ENCODE measurements around the gene TMEM187. TPM values are rescaled to one million over a fixed set of nuclear protein-coding genes. Genes with fewer than 3 reads are reported as not detected.

TMEM187 gene
- total RNA-seq, 2 experiments from 2014 or later: 1.4 to 4.5 TPM

DNA sequence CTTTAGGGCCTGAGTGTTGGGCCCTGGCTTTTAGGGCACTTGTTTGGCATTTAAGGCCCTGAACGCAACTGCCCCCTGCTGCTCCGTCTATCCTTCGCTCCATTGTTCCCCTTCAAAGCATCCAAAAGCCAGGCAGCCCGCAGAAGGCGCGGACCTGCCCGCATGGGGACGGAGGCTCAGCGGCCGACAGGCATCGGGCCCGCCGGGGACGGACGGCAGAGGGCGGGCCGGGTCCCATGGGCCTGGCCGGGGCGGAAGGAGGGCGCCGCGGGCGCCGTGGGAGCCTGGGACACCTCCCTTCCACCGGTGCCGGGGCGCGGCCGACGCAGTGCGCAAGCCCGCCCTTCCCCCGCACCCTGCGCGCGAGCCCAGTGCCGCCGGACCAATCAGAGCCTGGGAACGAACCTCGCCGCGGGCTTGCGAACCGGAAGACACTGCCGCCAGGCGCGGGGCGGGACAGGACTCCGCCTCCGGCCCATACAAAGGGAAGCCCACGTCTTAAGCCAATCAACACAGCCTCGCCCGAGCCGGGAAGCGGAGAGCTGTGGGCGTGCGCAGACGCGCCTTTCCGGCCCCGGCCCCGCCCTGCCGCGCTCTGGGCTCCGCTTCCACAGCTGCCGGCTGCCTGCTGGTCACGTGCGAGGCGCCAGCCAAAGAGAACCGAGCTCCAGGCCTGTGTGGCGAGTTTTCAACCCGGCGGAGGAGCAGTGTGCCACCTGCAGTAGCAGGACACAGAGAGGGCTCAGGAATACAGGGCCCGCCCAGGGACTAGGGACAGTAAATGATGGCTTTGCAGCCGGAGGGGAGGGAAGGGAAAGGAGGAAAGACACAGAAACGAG lies 44.4 kb upstream of the TMEM187 start:
- H3K27ac ChIP-seq (ENCODE audit: low read depth, low read length, poor library complexity, severe bottlenecking): peak overlapping the region; percentile 100
- peaks cover 29% of the 10 kb centered on the region; the same call in 1 of the 2 replicates for H3K79me2 ChIP-seq (ENCODE audit: insufficient read depth, low read depth, low read length)
- DNase-seq (ENCODE audit: low spot score): peak; percentile 96
- peak overlapping the region; percentile 99 for H3K4me3 ChIP-seq (ENCODE audit: low read depth, low read length, poor library complexity, severe bottlenecking)
- intact Hi-C loops (cut with micrococcal nuclease; ENCODE audit: unreplicated experiment): loop anchor here (1.0 to 10.0 kb wide), 3 partner anchors 43 to 447 kb away; partner anchors contain the start of genes EMD, FLNA, HCFC1 and IRAK1
- no peak for TF ChIP-seq EZH2phosphoT487 (IDR thresholded peaks at IDR 0.05; ENCODE audit: borderline replicate concordance, low read depth, low read length)
- ChIA-PET CTCF (ENCODE audit: unreplicated experiment) (interaction anchor here (0.6 to 0.9 kb wide), 2 partner anchors 40 to 615 kb away, joined by 3 to 5 read pairs; no protein-coding TSS in a partner anchor), POLR2A (interaction anchor here (0.7 to 2.0 kb wide), 8 partner anchors 11 to 92 kb away, joined by 3 to 8 read pairs (median 4); partner anchors contain the start of gene HCFC1)
- H3K9me3 ChIP-seq (ENCODE audit: low read length): no peaks in the 10 kb centered on the region
- no peaks in the 10 kb centered on the region for H3K9me2 ChIP-seq (ENCODE audit: insufficient read depth, low read length)
- H4K20me1 ChIP-seq (ENCODE audit: insufficient read depth, low read length): no peaks in the 10 kb centered on the region
- no peak overlapping the region for H2AFZ ChIP-seq (ENCODE audit: low read length)
- H3K4me1 ChIP-seq (ENCODE audit: insufficient read depth, low read length, poor library complexity, severe bottlenecking): peaks cover 42% of the 10 kb centered on the region
- H3K4me2 ChIP-seq (ENCODE audit: low read length): peak overlapping the region; percentile 100
- no TSS peak for BruUV-seq (replicated peaks)
- H3K36me3 ChIP-seq (ENCODE audit: insufficient read depth, low read length): peaks cover 40% of the 10 kb centered on the region

GRCh38 chrX:153928846-153929245 lies 43.7 kb upstream of the TMEM187 start:
- H3K27ac ChIP-seq (ENCODE audit: low read depth, low read length, poor library complexity, severe bottlenecking): peak overlapping the region; percentile 72
- H3K4me1 ChIP-seq (ENCODE audit: insufficient read depth, low read length, poor library complexity, severe bottlenecking): peaks cover 35% of the 10 kb centered on the region
- H3K9me3 ChIP-seq (ENCODE audit: low read length): no peaks in the 10 kb centered on the region
- CTCF ChIA-PET (ENCODE audit: unreplicated experiment): interaction anchor here (0.6 to 0.9 kb wide), 2 partner anchors 39 to 614 kb away, joined by 3 to 5 read pairs; no protein-coding TSS in a partner anchor
- H3K4me2 ChIP-seq (ENCODE audit: low read length): peak overlapping the region; percentile 77
- H3K9me2 ChIP-seq (ENCODE audit: insufficient read depth, low read length): no peaks in the 10 kb centered on the region
- no TSS peak for BruUV-seq (replicated peaks)
- POLR2A ChIA-PET: interaction anchor here (0.6 to 2.0 kb wide), 7 partner anchors 10 to 453 kb away, joined by 3 to 8 read pairs (median 4); no protein-coding TSS in a partner anchor
- DNase-seq (ENCODE audit: low spot score): no peak
- H4K20me1 ChIP-seq (ENCODE audit: insufficient read depth, low read length): no peaks in the 10 kb centered on the region
- H3K79me2 ChIP-seq (ENCODE audit: insufficient read depth, low read depth, low read length): peaks cover 23% of the 10 kb centered on the region; the same call in 1 of the 2 replicates
- no peak overlapping the region for H2AFZ ChIP-seq (ENCODE audit: low read length)
- H3K4me3 ChIP-seq (ENCODE audit: low read depth, low read length, poor library complexity, severe bottlenecking): peak overlapping the region; percentile 69
- intact Hi-C loops (cut with micrococcal nuclease; ENCODE audit: unreplicated experiment): loop anchor here (1.0 to 10.0 kb wide), 3 partner anchors 42 to 446 kb away; partner anchors contain the start of genes EMD, FLNA, HCFC1 and IRAK1
- peaks cover 37% of the 10 kb centered on the region for H3K36me3 ChIP-seq (ENCODE audit: insufficient read depth, low read length)
- no peak for TF ChIP-seq EZH2phosphoT487 (IDR thresholded peaks at IDR 0.05; ENCODE audit: borderline replicate concordance, low read depth, low read length)
- TF ChIP-seq, protein P1, sequence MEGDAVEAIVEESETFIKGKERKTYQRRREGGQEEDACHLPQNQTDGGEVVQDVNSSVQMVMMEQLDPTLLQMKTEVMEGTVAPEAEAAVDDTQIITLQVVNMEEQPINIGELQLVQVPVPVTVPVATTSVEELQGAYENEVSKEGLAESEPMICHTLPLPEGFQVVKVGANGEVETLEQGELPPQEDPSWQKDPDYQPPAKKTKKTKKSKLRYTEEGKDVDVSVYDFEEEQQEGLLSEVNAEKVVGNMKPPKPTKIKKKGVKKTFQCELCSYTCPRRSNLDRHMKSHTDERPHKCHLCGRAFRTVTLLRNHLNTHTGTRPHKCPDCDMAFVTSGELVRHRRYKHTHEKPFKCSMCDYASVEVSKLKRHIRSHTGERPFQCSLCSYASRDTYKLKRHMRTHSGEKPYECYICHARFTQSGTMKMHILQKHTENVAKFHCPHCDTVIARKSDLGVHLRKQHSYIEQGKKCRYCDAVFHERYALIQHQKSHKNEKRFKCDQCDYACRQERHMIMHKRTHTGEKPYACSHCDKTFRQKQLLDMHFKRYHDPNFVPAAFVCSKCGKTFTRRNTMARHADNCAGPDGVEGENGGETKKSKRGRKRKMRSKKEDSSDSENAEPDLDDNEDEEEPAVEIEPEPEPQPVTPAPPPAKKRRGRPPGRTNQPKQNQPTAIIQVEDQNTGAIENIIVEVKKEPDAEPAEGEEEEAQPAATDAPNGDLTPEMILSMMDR (conservative IDR thresholded peaks at IDR 0.05; ENCODE audit: low read length): no peak

GRCh38 chrX:153929576-153929975 lies 43.0 kb upstream of the TMEM187 start:
- DNase-seq (ENCODE audit: low spot score): no peak
- no TSS peak for BruUV-seq (replicated peaks)
- Histone ChIP-seq H4K20me1 (ENCODE audit: insufficient read depth, low read length) (no peaks in the 10 kb centered on the region), H3K9me3 (ENCODE audit: low read length) (no peaks in the 10 kb centered on the region), H3K79me2 (ENCODE audit: insufficient read depth, low read depth, low read length) (peaks cover 20% of the 10 kb centered on the region; the same call in 1 of the 2 replicates), H3K9me2 (ENCODE audit: insufficient read depth, low read length) (no peaks in the 10 kb centered on the region), H3K4me3 (ENCODE audit: low read depth, low read length, poor library complexity, severe bottlenecking) (peak overlapping the region; percentile 69), H3K36me3 (ENCODE audit: insufficient read depth, low read length) (peaks cover 37% of the 10 kb centered on the region), H2AFZ (ENCODE audit: low read length) (no peak overlapping the region), H3K4me1 (ENCODE audit: insufficient read depth, low read length, poor library complexity, severe bottlenecking) (peaks cover 27% of the 10 kb centered on the region), H3K27ac (ENCODE audit: low read depth, low read length, poor library complexity, severe bottlenecking) (peak overlapping the region; percentile 72), H3K4me2 (ENCODE audit: low read length) (peak overlapping the region; percentile 77)
- CTCF ChIA-PET (ENCODE audit: unreplicated experiment): no interaction called here
- POLR2A ChIA-PET: interaction anchor here (2.0 kb wide), 1 partner anchor 10 kb away, joined by 8 read pairs; no protein-coding TSS in a partner anchor
- intact Hi-C loops (cut with micrococcal nuclease; ENCODE audit: unreplicated experiment): loop anchor here (2.0 to 10.0 kb wide), 2 partner anchors 41 to 445 kb away; partner anchors contain the start of genes EMD, FLNA and HCFC1
- TF ChIP-seq EZH2phosphoT487 (IDR thresholded peaks at IDR 0.05; ENCODE audit: borderline replicate concordance, low read depth, low read length): no peak
- TF ChIP-seq, protein P1 (conservative IDR thresholded peaks at IDR 0.05; ENCODE audit: low read length): no peak
